ENCODE results near the gene ZFYVE28.

The ZFYVE28 gene

DNA sequence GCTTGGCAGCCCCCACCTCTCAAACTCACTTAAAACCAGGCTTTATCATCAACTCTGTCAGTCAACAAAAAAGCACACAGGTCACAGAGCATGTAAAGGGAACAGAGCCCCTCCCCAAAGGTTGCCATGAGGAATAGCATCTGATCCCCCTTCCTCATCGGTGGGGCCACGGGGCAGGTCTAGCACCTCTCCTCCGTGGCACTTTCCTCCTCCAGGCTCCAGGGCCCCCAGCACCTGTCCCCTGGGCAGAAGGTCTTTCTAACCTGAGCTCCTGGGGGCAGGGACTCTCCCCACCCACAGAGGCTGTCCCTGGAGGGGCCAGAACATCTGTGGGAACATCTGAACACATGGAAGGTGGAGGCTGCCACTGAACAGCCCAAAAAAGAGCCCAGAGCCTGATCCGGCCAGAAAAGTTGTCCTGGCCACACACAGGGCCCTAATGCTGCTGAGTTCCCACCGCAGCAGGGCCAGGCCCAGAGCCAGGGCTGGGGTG lies 65.7 kb downstream of the ZFYVE28 start:
- ChIA-PET CTCF (interaction anchor here (1.0 to 3.5 kb wide), 7 partner anchors 13 to 132 kb away, joined by 3 to 16 read pairs (median 5); no protein-coding TSS in a partner anchor), POLR2A (interaction anchor here (1.3 kb wide), 1 partner anchor 71 kb away, joined by 6 read pairs; no protein-coding TSS in a partner anchor)
- no peaks in the 10 kb centered on the region for H3K36me3 ChIP-seq (ENCODE audit: control insufficient read depth in 4 of 4, insufficient read depth in 4 of 4, low read length in 3 of 4)
- no peaks in the 10 kb centered on the region for H3K4me1 ChIP-seq (ENCODE audit: control extremely low read depth in 1 of 4, control insufficient read depth in 4 of 4, insufficient read depth in 4 of 4, low read length in 3 of 4)
- 98% methylated on average over 5 of the region's 5 CpGs for WGBS (ENCODE audit: insufficient coverage)
- H3K9me3 ChIP-seq (ENCODE audit: control extremely low read depth in 1 of 5, control insufficient read depth in 4 of 5, insufficient read depth in 2 of 5, low read depth in 1 of 5, low read length in 4 of 5), result peaks cover 0 to 1% (median 0%) of the 10 kb centered on the region in 5 experiments
- peaks cover 0 to 5% (median 0%) of the 10 kb centered on the region in 5 experiments for H3K27me3 ChIP-seq (replicated peaks in 2 of 5; ENCODE audit: control insufficient read depth in 4 of 5, insufficient read depth in 5 of 5, low read length in 4 of 5)
- H3K4me3 ChIP-seq (ENCODE audit: control insufficient read depth in 1 of 7, extremely low read depth in 1 of 7, insufficient read depth in 4 of 7, low read depth in 2 of 7, low read length in 6 of 7), result no peak overlapping the region
- no peak overlapping the region for H3K27ac ChIP-seq (ENCODE audit: insufficient read depth in 1 of 2, low read depth in 1 of 2, low read length in 2 of 2, poor library complexity in 1 of 2, severe bottlenecking in 2 of 2)
- DNase-seq, result no peak

DNA sequence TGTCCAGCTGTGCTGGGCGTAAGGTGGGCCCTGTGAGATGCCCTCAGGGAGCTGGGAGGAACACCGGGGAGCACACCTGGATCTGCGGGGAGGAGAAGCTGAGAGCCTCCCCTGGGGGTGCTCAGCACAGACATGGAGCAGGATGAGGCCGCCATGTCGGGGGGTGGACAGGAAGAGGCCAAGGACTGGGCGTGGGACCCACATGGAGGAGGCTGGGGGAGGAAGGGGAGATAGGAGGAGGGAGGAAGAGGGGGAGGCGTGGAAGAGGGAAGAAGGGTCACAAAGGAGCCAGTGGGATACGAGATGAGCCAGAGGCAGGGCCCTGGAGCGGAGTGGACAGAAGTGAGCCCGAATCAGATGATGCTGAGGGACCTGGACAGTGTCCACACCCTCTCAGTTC lies 66.3 kb downstream of the ZFYVE28 start:
- CTCF ChIA-PET, result interaction anchor here (1.0 to 3.5 kb wide), 5 partner anchors 13 to 132 kb away, joined by 3 to 16 read pairs (median 3); no protein-coding TSS in a partner anchor

DNA sequence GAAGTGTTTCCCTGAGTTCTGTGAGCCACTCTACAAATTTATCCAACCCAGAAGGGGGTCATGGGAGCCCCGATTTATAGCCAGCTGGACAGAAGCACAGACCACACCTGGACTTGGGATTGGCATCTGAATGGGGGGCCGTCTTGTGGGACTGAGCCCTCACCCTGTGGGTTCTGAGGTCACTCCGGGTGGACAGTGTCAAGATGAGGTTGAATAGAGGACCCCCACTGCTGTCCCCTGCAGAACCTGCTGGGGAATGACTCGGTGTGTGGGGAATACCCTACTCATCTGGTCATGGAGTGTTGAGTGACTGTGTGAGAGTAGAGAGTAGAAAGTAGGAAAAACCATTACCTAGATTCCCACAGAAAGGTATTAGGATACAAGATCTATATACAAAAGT lies 67.5 kb downstream of the ZFYVE28 start:
- POLR2A ChIA-PET, result no interaction called here
- no peak for DNase-seq
- Histone ChIP-seq H3K4me1 (ENCODE audit: control extremely low read depth in 1 of 4, control insufficient read depth in 4 of 4, insufficient read depth in 4 of 4, low read length in 3 of 4) (no peaks in the 10 kb centered on the region), H3K36me3 (ENCODE audit: control insufficient read depth in 4 of 4, insufficient read depth in 4 of 4, low read length in 3 of 4) (no peaks in the 10 kb centered on the region), H3K9me3 (ENCODE audit: control extremely low read depth in 1 of 5, control insufficient read depth in 4 of 5, insufficient read depth in 2 of 5, low read depth in 1 of 5, low read length in 4 of 5) (peaks cover 0 to 6% (median 0%) of the 10 kb centered on the region in 5 experiments), H3K27ac (ENCODE audit: insufficient read depth in 1 of 2, low read depth in 1 of 2, low read length in 2 of 2, poor library complexity in 1 of 2, severe bottlenecking in 2 of 2) (no peak overlapping the region), H3K27me3 (replicated peaks in 2 of 5; ENCODE audit: control insufficient read depth in 4 of 5, insufficient read depth in 5 of 5, low read length in 4 of 5) (peaks cover 0 to 4% (median 0%) of the 10 kb centered on the region in 5 experiments), H3K4me3 (ENCODE audit: control insufficient read depth in 1 of 7, extremely low read depth in 1 of 7, insufficient read depth in 4 of 7, low read depth in 2 of 7, low read length in 6 of 7) (no peak overlapping the region)
- CTCF ChIA-PET, result interaction anchor here (1.3 to 3.5 kb wide), 2 partner anchors 127 to 130 kb away, joined by 4 to 16 read pairs; no protein-coding TSS in a partner anchor
- WGBS (ENCODE audit: insufficient coverage), result 91% methylated on average over 2 of the region's 4 CpGs

More for the DNA sequence above, 66.3 kb downstream of the ZFYVE28 start:
- WGBS (ENCODE audit: insufficient coverage), result 96% methylated on average over 7 of the region's 10 CpGs
- no peaks in the 10 kb centered on the region for H3K4me1 ChIP-seq (ENCODE audit: control extremely low read depth in 1 of 4, control insufficient read depth in 4 of 4, insufficient read depth in 4 of 4, low read length in 3 of 4)
- no peak overlapping the region for H3K27ac ChIP-seq (ENCODE audit: insufficient read depth in 1 of 2, low read depth in 1 of 2, low read length in 2 of 2, poor library complexity in 1 of 2, severe bottlenecking in 2 of 2)
- H3K4me3 ChIP-seq (ENCODE audit: control insufficient read depth in 1 of 7, extremely low read depth in 1 of 7, insufficient read depth in 4 of 7, low read depth in 2 of 7, low read length in 6 of 7), result no peak overlapping the region
- POLR2A ChIA-PET, result no interaction called here
- H3K27me3 ChIP-seq (replicated peaks in 2 of 5; ENCODE audit: control insufficient read depth in 4 of 5, insufficient read depth in 5 of 5, low read length in 4 of 5), result peaks cover 0 to 5% (median 0%) of the 10 kb centered on the region in 5 experiments
- no peak for DNase-seq
- H3K36me3 ChIP-seq (ENCODE audit: control insufficient read depth in 4 of 4, insufficient read depth in 4 of 4, low read length in 3 of 4), result no peaks in the 10 kb centered on the region
- H3K9me3 ChIP-seq (ENCODE audit: control extremely low read depth in 1 of 5, control insufficient read depth in 4 of 5, insufficient read depth in 2 of 5, low read depth in 1 of 5, low read length in 4 of 5), result peaks cover 0 to 1% (median 0%) of the 10 kb centered on the region in 5 experiments

DNA sequence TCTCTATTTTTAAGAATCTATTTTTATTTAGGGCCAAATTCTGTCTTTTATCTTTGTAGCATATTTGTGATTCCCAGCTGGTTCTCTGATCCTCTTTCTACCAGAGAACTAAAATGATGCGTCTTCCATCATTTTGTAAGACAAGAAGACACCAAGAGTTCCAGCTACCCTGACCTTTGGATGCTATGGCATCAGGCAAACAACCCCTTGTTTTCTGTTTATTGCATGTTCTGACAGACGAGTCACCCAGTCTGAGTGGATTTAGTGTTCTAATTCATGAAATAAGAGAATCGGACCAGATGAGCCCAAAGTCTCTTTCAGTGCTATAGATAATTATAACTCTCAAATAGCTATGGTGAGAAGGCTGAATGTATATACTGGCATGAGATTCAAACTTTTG lies 69.7 kb downstream of the ZFYVE28 start:
- WGBS (ENCODE audit: insufficient coverage), result 100% methylated on average over 1 of the region's 3 CpGs

DNA sequence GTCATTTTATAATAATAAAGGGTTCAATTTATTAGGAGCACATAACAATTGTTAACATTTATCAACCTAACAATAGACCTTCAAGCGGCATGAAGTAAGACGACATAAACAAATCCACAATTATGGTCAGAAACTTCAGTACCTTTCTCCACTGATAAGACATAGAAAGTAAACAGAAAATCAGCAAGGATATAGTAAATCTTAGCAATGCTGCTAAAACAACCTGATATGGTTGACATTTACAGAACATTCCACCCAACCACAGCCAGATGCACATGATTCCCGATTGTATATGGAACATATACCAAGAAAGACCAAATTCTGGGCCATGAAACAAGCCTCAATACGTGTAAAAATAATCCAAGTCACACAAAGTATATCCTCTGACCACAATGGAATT lies 71.3 kb downstream of the ZFYVE28 start:
- POLR2A ChIA-PET, result no interaction called here
- CTCF ChIA-PET, result no interaction called here
- WGBS (ENCODE audit: insufficient coverage), result 100% methylated on average over 1 of the region's 4 CpGs

More for the DNA sequence above, 69.7 kb downstream of the ZFYVE28 start:
- Histone ChIP-seq H3K36me3 (ENCODE audit: control insufficient read depth in 4 of 4, insufficient read depth in 4 of 4, low read length in 3 of 4) (no peaks in the 10 kb centered on the region), H3K27me3 (replicated peaks in 2 of 5; ENCODE audit: control insufficient read depth in 4 of 5, insufficient read depth in 5 of 5, low read length in 4 of 5) (peaks cover 0 to 5% (median 0%) of the 10 kb centered on the region in 5 experiments), H3K4me1 (ENCODE audit: control extremely low read depth in 1 of 4, control insufficient read depth in 4 of 4, insufficient read depth in 4 of 4, low read length in 3 of 4) (no peaks in the 10 kb centered on the region), H3K27ac (ENCODE audit: insufficient read depth in 1 of 2, low read depth in 1 of 2, low read length in 2 of 2, poor library complexity in 1 of 2, severe bottlenecking in 2 of 2) (no peak overlapping the region), H3K4me3 (ENCODE audit: control insufficient read depth in 1 of 7, extremely low read depth in 1 of 7, insufficient read depth in 4 of 7, low read depth in 2 of 7, low read length in 6 of 7) (no peak overlapping the region), H3K9me3 (ENCODE audit: control extremely low read depth in 1 of 5, control insufficient read depth in 4 of 5, insufficient read depth in 2 of 5, low read depth in 1 of 5, low read length in 4 of 5) (peaks cover 0 to 6% (median 0%) of the 10 kb centered on the region in 5 experiments)
- DNase-seq, result no peak
- POLR2A ChIA-PET, result no interaction called here
- CTCF ChIA-PET, result interaction anchor here (0.9 to 1.3 kb wide), 3 partner anchors 49 to 129 kb away, joined by 3 to 4 read pairs (median 4); no protein-coding TSS in a partner anchor

DNA sequence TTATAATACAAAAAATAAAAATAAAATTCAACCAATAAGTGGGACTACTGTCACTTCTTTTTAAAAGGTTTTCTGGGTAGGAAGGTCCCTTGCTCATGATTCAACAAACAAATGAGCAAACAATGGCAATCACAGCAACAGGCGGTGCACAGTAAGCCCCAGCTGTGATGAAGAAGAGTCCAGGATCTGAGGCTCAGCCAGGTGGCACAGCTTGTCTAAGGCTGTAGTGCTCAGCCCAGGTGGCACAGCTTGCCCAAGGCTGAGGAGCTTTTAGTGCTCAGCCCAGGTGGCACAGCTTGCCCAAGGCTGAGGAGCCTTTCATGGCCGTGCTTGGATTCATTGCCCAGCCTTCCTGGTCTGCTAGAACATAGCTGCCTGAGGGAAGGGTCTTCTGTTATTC lies 75.0 kb downstream of the ZFYVE28 start:
- Histone ChIP-seq H3K9me3 (ENCODE audit: control extremely low read depth in 1 of 5, control insufficient read depth in 4 of 5, insufficient read depth in 2 of 5, low read depth in 1 of 5, low read length in 4 of 5) (peaks cover 0 to 5% (median 0%) of the 10 kb centered on the region in 5 experiments), H3K4me3 (ENCODE audit: control insufficient read depth in 1 of 7, extremely low read depth in 1 of 7, insufficient read depth in 4 of 7, low read depth in 2 of 7, low read length in 6 of 7) (no peak overlapping the region), H3K27ac (ENCODE audit: insufficient read depth in 1 of 2, low read depth in 1 of 2, low read length in 2 of 2, poor library complexity in 1 of 2, severe bottlenecking in 2 of 2) (no peak overlapping the region), H3K4me1 (ENCODE audit: control extremely low read depth in 1 of 4, control insufficient read depth in 4 of 4, insufficient read depth in 4 of 4, low read length in 3 of 4) (no peaks in the 10 kb centered on the region), H3K27me3 (replicated peaks in 2 of 5; ENCODE audit: control insufficient read depth in 4 of 5, insufficient read depth in 5 of 5, low read length in 4 of 5) (peaks cover 0 to 8% (median 0%) of the 10 kb centered on the region in 5 experiments), H3K36me3 (ENCODE audit: control insufficient read depth in 4 of 4, insufficient read depth in 4 of 4, low read length in 3 of 4) (no peaks in the 10 kb centered on the region)
- ChIA-PET CTCF (interaction anchor here (1.6 kb wide), 1 partner anchor 11 kb away, joined by 7 read pairs; no protein-coding TSS in a partner anchor), POLR2A (no interaction called here)
- 100% methylated on average over 2 of the region's 2 CpGs for WGBS (ENCODE audit: insufficient coverage)
- no peak for DNase-seq

More for the DNA sequence above, 71.3 kb downstream of the ZFYVE28 start:
- Histone ChIP-seq H3K4me1 (ENCODE audit: control extremely low read depth in 1 of 4, control insufficient read depth in 4 of 4, insufficient read depth in 4 of 4, low read length in 3 of 4) (no peaks in the 10 kb centered on the region), H3K4me3 (ENCODE audit: control insufficient read depth in 1 of 7, extremely low read depth in 1 of 7, insufficient read depth in 4 of 7, low read depth in 2 of 7, low read length in 6 of 7) (no peak overlapping the region), H3K27ac (ENCODE audit: insufficient read depth in 1 of 2, low read depth in 1 of 2, low read length in 2 of 2, poor library complexity in 1 of 2, severe bottlenecking in 2 of 2) (no peak overlapping the region), H3K27me3 (replicated peaks in 2 of 5; ENCODE audit: control insufficient read depth in 4 of 5, insufficient read depth in 5 of 5, low read length in 4 of 5) (peaks cover 0 to 6% (median 0%) of the 10 kb centered on the region in 5 experiments), H3K9me3 (ENCODE audit: control extremely low read depth in 1 of 5, control insufficient read depth in 4 of 5, insufficient read depth in 2 of 5, low read depth in 1 of 5, low read length in 4 of 5) (peaks cover 0 to 6% (median 0%) of the 10 kb centered on the region in 5 experiments), H3K36me3 (ENCODE audit: control insufficient read depth in 4 of 4, insufficient read depth in 4 of 4, low read length in 3 of 4) (no peaks in the 10 kb centered on the region)
- no peak for DNase-seq

DNA sequence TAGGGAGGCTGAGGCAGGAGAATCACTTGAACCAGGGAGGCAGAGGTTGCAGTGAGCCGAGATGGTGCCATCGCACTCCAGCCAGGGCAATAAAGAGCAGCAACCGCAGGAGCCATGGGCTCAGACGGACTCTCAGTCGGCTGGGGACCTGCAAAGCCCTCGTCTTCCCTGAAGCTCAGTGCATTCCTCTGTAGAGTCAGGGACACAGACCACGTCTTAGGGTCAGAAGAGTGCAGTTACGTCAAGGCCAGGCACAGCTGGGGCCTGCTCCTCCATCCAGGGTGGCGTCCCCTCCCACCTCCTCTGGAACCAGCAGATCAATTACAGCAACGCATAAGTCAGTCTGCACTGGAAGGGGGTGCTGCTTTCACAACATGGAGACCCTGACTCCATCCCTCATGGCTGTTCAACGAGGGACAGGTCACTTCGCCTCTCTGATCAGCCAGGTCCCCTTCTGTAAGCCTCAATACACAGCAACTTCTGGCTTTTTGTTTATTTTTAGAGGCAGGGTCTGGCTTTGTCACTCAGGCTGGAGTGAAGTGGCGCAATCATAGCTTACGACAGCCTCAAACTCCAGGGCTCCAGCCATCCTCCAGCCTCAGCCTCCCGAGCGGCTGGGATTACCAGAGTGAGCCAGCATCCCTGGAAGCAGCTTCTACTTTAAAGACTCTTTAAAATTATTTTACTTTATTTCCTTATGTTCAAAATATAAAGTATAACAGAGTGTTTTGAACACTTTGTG lies 76.4 kb downstream of the ZFYVE28 start:
- no peak for DNase-seq
- POLR2A ChIA-PET, result no interaction called here
- Histone ChIP-seq H3K36me3 (ENCODE audit: control insufficient read depth in 4 of 4, insufficient read depth in 4 of 4, low read length in 3 of 4) (no peaks in the 10 kb centered on the region), H3K27ac (ENCODE audit: insufficient read depth in 1 of 2, low read depth in 1 of 2, low read length in 2 of 2, poor library complexity in 1 of 2, severe bottlenecking in 2 of 2) (no peak overlapping the region), H3K4me3 (ENCODE audit: control insufficient read depth in 1 of 7, extremely low read depth in 1 of 7, insufficient read depth in 4 of 7, low read depth in 2 of 7, low read length in 6 of 7) (no peak overlapping the region), H3K9me3 (ENCODE audit: control extremely low read depth in 1 of 5, control insufficient read depth in 4 of 5, insufficient read depth in 2 of 5, low read depth in 1 of 5, low read length in 4 of 5) (peaks cover 0 to 4% (median 0%) of the 10 kb centered on the region in 5 experiments), H3K4me1 (ENCODE audit: control extremely low read depth in 1 of 4, control insufficient read depth in 4 of 4, insufficient read depth in 4 of 4, low read length in 3 of 4) (no peaks in the 10 kb centered on the region), H3K27me3 (replicated peaks in 2 of 5; ENCODE audit: control insufficient read depth in 4 of 5, insufficient read depth in 5 of 5, low read length in 4 of 5) (peaks cover 0 to 8% (median 0%) of the 10 kb centered on the region in 5 experiments)
- 91% methylated on average over 12 of the region's 16 CpGs for WGBS (ENCODE audit: insufficient coverage)
- CTCF ChIA-PET, result no interaction called here
